Measurements from ENCODE around the gene GABBR2.

The GABBR2 gene

DNA sequence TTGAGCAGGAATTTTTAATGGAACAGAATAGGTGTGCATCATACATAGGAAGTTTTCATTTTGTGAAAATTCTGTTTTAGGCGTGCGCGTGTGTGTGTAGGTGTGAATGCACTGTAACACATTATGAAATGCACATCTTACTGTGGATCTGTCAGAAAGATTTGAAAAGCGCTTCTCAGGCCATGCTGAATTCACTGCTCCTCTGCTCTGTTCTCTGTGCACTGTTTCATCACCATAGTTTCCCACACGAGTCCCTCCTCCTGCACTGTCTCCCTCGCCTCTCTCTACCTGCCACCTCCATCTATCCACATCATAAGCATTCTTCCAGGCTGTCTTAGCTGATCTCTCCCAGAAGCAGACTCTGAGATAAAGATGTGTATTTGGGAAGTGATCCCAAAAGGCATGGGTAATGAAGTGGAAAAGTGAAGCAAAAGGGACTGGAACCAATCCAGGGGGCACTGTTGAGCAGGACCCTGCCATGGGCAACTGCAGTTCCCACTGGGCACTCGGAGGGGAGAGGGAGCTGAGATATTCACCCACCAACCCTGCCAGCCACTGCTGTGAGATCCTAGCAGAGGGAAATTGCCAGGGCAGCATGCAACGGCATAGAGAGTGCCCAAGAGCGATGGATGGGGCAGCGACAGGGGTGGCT, 65.9 kb downstream of the GABBR2 start:
- Histone ChIP-seq H3K4me3 (ENCODE audit: low read depth, low read length) (no peak overlapping the region), H3K4me1 (no peaks in the 10 kb centered on the region), H3K36me3 (ENCODE audit: control insufficient read depth, insufficient read depth, low read length) (no peaks in the 10 kb centered on the region), H3K9me3 (ENCODE audit: control insufficient read depth, low read length) (no peaks in the 10 kb centered on the region), H3K27ac (no peak overlapping the region), H3K27me3 (ENCODE audit: control insufficient read depth, insufficient read depth, low read length) (no peaks in the 10 kb centered on the region), H2AFZ (no peak overlapping the region), H3K4me2 (ENCODE audit: low read length) (no peak overlapping the region), H3K79me2 (no peaks in the 10 kb centered on the region), H3K9ac (no peak overlapping the region)
- no peak for TF ChIP-seq CTCF (IDR thresholded peaks at IDR 0.05)

GRCh38 chr9:98641695-98642094, 67.0 kb downstream of the GABBR2 start:
- Histone ChIP-seq H3K4me2 (ENCODE audit: low read length) (no peak overlapping the region), H3K4me3 (ENCODE audit: low read depth, low read length) (no peak overlapping the region), H3K9ac (no peak overlapping the region), H3K27me3 (ENCODE audit: control insufficient read depth, insufficient read depth, low read length) (no peaks in the 10 kb centered on the region), H3K4me1 (no peaks in the 10 kb centered on the region), H3K79me2 (no peaks in the 10 kb centered on the region), H3K36me3 (ENCODE audit: control insufficient read depth, insufficient read depth, low read length) (no peaks in the 10 kb centered on the region), H3K9me3 (ENCODE audit: control insufficient read depth, low read length) (no peaks in the 10 kb centered on the region), H2AFZ (no peak overlapping the region), H3K27ac (no peak overlapping the region)
- no peak for TF ChIP-seq CTCF (IDR thresholded peaks at IDR 0.05)

GRCh38 chr9:98640394-98640793, 68.3 kb downstream of the GABBR2 start:
- H3K27me3 ChIP-seq (ENCODE audit: control insufficient read depth, insufficient read depth, low read length): no peaks in the 10 kb centered on the region
- no peaks in the 10 kb centered on the region for H3K4me1 ChIP-seq
- H3K36me3 ChIP-seq (ENCODE audit: control insufficient read depth, insufficient read depth, low read length): no peaks in the 10 kb centered on the region
- H3K9ac ChIP-seq: no peak overlapping the region
- H3K27ac ChIP-seq: no peak overlapping the region
- no peak for TF ChIP-seq CTCF (IDR thresholded peaks at IDR 0.05)
- no peak overlapping the region for H3K4me3 ChIP-seq (ENCODE audit: low read depth, low read length)
- H3K9me3 ChIP-seq (ENCODE audit: control insufficient read depth, low read length): no peaks in the 10 kb centered on the region
- no peak overlapping the region for H2AFZ ChIP-seq
- no peak overlapping the region for H3K4me2 ChIP-seq (ENCODE audit: low read length)
- H3K79me2 ChIP-seq: no peaks in the 10 kb centered on the region

DNA sequence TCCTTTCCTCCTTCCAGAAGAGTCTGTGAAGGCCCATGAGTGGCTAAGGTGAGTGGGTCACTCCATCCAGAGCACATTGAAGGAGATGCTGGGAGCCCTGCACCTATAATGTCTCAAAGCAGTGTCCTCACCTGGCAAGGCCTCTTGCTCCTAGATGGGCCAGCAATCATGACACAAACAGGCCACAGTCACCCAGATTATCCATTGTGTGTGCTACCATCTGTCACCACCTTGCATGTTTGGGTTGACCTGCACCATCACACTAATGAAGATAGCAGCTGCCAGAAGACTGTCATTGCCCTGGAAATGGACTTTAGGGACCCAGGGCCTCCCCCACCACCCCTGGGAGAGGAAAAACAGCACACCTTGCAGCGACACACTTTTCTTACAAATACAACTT, 69.6 kb downstream of the GABBR2 start:
- Histone ChIP-seq H3K4me2 (ENCODE audit: low read length) (no peak overlapping the region), H3K9ac (no peak overlapping the region), H2AFZ (no peak overlapping the region), H3K79me2 (no peaks in the 10 kb centered on the region), H3K9me3 (ENCODE audit: control insufficient read depth, low read length) (no peaks in the 10 kb centered on the region), H3K4me1 (no peaks in the 10 kb centered on the region), H3K36me3 (ENCODE audit: control insufficient read depth, insufficient read depth, low read length) (no peaks in the 10 kb centered on the region), H3K27me3 (ENCODE audit: control insufficient read depth, insufficient read depth, low read length) (no peaks in the 10 kb centered on the region), H3K27ac (no peak overlapping the region), H3K4me3 (ENCODE audit: low read depth, low read length) (no peak overlapping the region)
- TF ChIP-seq CTCF (IDR thresholded peaks at IDR 0.05): no peak

DNA sequence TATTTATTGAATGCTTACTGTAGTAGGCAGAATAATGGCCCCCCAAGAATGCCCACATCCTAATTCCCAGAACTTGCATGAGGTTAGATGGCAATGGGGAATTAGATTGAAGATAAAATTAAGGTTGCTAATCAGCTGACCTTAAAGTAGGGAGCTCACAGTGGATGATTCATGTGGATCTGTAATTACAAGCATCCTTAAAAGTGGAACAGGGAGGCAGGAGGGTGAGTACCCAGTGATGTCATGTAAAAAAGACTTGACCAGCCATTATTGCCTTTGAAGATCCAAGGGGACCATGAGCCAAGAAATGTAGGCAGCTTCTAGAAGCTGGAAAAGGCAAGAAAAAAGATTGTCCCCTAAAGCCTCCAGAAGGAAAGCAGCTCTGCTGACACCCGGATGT, 71.4 kb downstream of the GABBR2 start:
- H3K79me2 ChIP-seq: no peaks in the 10 kb centered on the region
- no peaks in the 10 kb centered on the region for H3K4me1 ChIP-seq
- H3K4me3 ChIP-seq (ENCODE audit: low read depth, low read length): no peak overlapping the region
- H3K4me2 ChIP-seq (ENCODE audit: low read length): no peak overlapping the region
- H2AFZ ChIP-seq: no peak overlapping the region
- H3K9me3 ChIP-seq (ENCODE audit: control insufficient read depth, low read length): no peaks in the 10 kb centered on the region
- H3K27ac ChIP-seq: no peak overlapping the region
- no peaks in the 10 kb centered on the region for H3K36me3 ChIP-seq (ENCODE audit: control insufficient read depth, insufficient read depth, low read length)
- no peak overlapping the region for H3K9ac ChIP-seq
- TF ChIP-seq CTCF (IDR thresholded peaks at IDR 0.05): no peak
- no peaks in the 10 kb centered on the region for H3K27me3 ChIP-seq (ENCODE audit: control insufficient read depth, insufficient read depth, low read length)
